GM19438 (cell line): ENCODE results near the gene FBXL4.

ENCODE experiments used
- ATAC-seq: cut with Tn5 transposase; IDR thresholded peaks from one replicate; pipeline ENCODE4 v1.9.1; 2021; ENCODE audit warnings: low read depth; ENCODE audit not compliant: unreplicated experiment

Gene FBXL4

GRCh38 chr6:98894810-98895209 is 52.9 kb downstream of the FBXL4 start:
- no peak for ATAC-seq

DNA sequence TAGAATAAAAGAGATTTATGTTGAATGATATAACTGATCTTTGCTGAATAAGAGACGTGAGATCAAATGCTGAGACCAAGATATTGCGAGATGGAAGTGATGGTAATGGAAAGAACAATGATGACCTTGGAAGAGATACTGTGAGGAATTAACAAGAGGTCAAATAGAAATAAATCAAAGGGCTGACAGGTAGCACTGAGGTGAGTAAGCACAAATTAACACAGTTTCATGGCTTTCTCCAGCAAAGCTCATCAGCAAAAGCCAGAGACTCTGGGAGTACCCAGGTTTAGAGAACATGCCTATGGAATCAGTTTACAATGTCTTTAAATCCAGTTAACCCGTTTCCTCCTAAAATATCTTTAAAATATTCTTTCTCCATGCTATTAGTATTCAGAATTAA is 60.1 kb downstream of the FBXL4 start:
- no peak for ATAC-seq

GRCh38 chr6:98885330-98885729 is 62.4 kb downstream of the FBXL4 start:
- ATAC-seq: no peak

GRCh38 chr6:98880486-98880885 is 67.3 kb downstream of the FBXL4 start:
- peak; percentile 95 for ATAC-seq

- ATAC-seq: no peak
Observed at GRCh38 chr6:98877250-98877649, 70.5 kb downstream of the FBXL4 start.

DNA sequence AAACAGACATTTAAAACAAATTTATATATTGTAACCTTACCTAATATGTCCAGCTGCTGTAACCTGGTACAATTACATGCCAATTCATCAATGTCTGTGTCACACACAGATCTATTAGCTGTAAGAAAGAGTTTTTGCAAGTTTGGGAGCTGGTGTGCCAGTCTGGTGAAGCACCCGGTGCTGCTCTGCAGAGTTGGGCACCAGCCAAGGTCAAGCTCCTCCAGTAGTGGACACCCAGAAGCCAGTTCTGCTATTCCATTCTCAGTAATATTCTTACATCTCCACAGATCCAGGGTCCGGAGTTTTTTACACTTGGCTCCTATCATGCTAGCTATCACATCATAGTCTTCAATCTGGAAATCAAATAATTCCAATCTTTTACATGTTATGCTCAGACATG is 72.4 kb downstream of the FBXL4 start:
- no peak for ATAC-seq

DNA sequence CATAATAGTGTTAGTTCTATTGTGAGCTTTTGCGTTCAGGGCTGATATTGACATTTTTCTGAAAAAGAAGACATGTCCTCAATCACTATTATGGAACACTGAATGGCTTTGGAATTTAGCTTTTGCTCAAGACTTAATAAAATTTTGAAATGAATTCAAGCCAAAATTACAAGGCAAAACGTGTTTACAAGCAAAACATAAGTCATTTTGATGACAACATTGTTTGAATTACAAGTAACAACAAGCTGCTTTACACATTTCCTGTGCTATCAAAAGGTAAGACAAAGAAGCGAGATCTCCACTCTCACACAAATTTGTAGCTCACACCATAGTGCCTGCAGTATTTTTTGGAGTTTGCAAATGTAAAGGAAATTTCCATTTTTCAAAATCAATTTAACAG is 75.9 kb downstream of the FBXL4 start:
- ATAC-seq: no peak

DNA sequence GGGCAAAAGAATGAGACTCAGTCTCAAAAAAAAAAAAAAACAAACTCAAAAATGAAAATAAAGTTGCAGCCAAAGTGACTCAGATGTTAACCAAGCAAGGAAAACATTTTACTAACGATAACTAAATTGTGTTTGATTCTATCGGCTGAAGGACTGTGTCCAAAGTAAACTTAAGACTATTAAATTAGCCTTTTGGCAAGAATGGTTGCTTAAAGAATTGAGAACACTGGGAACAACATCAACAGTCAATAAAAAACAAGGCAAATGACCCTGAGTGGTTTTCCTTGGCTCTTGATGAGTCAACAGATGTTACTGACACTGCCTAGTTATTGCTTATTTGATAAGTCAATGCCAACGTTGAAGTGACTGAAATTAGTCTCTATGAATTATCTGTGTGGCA is 76.7 kb downstream of the FBXL4 start:
- no peak for ATAC-seq

GRCh38 chr6:98864497-98864896 is 83.2 kb downstream of the FBXL4 start:
- ATAC-seq: no peak

DNA sequence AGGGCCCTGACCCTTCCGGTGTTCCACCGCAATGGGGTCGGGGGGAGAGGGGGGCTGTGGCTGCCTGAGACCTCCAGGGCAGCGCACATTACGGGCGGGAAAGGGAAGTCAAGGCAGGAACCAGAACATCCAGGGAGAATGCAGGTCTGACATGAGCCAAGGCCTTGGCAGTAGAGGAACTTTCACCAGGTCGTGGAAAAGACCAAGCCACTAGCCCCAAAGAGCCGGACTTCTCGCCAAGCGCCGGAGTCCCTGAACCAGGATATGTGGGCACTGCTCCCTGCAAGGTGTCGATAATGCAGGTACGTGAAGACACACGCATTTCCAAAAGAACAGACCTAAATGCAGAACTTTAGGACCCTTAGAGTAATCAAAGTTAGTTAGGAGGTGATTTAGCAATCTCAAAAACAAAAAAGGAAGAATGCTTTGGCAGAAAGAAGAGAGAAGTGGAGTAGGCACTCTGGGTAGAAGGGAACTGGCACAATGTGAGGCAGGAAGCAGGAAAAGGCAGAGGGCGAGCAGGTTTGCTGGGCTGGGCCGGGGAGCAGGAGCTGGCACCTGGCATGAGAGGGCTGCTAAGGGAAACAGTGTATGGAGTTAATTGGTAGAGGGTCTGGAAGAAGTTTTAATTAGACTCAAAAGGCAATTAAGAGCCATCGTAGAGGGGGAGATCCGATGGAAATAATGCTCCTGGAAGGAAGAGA is 99.1 kb downstream of the FBXL4 start:
- ATAC-seq: no peak

- ATAC-seq: peak; percentile 59
Observed at GRCh38 chr6:98847779-98848538, 99.8 kb downstream of the FBXL4 start.

DNA sequence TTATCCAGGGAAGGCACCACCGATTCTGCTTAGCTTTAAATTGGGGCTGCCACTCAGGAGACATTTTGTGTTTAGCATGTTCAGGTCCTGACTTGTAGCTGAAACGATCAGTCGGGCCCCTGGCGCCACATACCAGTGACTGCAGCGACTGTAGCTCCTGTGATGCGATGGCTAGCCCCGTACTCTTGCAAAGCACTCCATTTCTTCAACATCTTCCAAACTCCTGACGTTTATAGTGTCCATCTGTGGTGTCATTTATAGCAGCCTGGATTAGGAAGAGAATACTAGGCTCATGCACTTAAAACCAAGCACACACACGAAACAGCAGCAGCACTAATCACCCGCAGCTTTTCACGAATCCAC is 100.3 kb downstream of the FBXL4 start:
- ATAC-seq: no peak

- no peak for ATAC-seq
Observed at GRCh38 chr6:98846021-98846380, 101.7 kb downstream of the FBXL4 start.

- peak; percentile 53 for ATAC-seq
Observed at GRCh38 chr6:98845211-98846020, 102.3 kb downstream of the FBXL4 start.

DNA sequence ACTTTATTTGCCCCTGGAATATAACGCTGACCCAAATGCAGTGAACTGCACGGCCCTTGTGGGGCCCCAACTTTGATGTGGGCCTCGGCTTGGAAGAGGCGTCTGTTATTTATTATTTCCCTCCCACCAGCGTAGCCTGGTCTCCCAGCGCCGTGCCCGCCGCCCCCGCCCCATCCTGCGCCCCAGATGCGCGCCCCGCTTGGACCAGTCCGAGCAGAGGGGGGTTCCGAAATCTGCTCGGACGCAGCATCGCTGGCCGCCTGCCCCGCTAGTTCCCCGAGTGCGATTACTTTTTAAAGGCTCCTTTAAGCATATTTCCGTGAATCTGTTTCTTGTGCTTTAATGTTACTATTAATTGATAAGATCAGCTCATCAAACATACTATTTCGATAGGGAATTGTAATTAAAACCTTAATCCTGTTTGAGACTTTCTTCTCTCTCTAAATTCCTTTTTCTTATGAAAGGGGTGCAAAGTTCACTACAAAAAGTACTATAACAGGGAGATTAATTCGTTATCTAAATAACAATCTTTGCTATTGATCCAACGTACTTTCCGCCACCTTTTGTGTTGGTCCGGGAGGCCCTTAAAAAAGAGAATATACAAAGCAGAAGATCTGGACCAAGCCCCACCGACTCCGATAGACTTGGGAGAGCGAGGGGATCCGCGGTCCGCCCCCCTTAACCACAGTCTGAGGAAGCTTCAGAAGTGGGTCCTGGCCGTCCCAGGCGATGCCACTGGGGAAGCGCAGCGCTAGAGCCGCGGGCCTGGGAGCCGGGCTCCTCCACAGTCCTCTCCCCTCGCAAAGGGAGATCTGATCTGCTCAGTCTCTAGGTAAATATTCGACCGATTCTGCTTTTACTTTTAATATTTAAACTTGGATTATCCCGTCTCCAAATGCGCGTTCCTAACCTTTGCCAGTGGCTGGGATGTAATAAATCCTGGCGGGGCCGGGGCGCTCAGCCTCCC is 103.2 kb downstream of the FBXL4 start:
- ATAC-seq: no peak

GRCh38 chr6:98843271-98844243 is 104.2 kb downstream of the FBXL4 start:
- ATAC-seq: no peak

DNA sequence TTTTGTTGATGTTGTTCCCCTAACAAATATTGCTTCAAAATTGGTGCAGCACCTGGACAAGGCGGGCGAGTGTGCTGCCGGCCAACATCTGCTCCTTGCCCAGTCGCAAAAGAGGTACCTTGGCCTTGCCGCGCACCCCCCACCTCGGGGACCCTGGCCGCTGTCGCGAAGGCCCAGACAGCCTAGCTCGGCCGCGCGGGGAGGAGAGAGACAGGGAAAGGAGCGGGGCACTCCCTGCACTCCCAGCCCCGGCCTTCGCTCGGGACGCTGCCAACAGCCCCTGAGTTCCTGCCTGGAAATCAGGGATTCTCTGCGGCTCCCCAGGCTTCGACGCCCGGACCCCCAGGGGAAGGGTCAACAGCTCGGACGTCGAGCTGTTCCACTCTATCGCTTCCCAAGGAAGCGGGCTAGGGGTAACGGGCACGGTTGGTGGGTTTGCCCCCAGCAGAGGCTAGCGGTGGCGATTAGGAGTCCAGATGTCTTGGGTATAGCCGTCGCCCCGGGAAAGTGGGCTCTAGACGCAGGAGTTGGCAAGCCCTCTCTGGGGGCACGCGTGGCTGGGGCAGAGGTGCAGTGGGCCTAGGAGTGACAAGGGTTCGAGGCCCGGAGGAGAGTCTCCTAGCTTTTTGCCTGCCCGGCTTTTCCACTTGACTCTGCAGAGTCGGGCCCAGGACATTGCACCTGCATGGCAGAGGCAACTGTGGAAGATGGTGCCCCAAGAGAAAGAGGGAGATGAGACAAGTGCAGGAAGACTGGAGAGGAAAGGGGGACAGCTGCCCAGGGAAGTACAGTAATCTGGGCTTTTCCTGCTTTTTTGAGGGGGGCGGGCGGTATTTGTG is 105.2 kb downstream of the FBXL4 start:
- no peak for ATAC-seq

- no peak for ATAC-seq
Observed at GRCh38 chr6:98841621-98842341, 106.0 kb downstream of the FBXL4 start.
